Endodermal cell (in vitro differentiated cells): ENCODE results near the gene LAMB4. TPM values are rescaled to one million over a fixed set of nuclear protein-coding genes. Genes with fewer than 3 reads are reported as not detected.

Experiments
- DNase-seq: peaks from one replicate; pipeline ENCODE4 v3.0.0-alpha.2; 2017
- H3K27ac ChIP-seq: 2 replicates; pipeline ENCODE4 v1.5.1; 2013; ENCODE audit warnings: mild to moderate bottlenecking, low read depth, low read length, moderate library complexity
- H3K27me3 ChIP-seq: 2 replicates; pipeline ENCODE4 v1.6.1; 2013; ENCODE audit warnings: mild to moderate bottlenecking, low read length, moderate library complexity; ENCODE audit not compliant: insufficient read depth, control insufficient read depth, poor library complexity, severe bottlenecking
- H3K36me3 ChIP-seq: 2 replicates; pipeline ENCODE4 v1.7.0; 2013; ENCODE audit warnings: mild to moderate bottlenecking, low read length, moderate library complexity; ENCODE audit not compliant: control insufficient read depth, insufficient read depth
- H3K4me1 ChIP-seq: one replicate; pipeline ENCODE4 v1.7.0; 2013; ENCODE audit warnings: low read length; ENCODE audit not compliant: control insufficient read depth, insufficient read depth
- H3K4me3 ChIP-seq: 2 replicates; pipeline ENCODE4 v1.5.1; 2013; ENCODE audit warnings: mild to moderate bottlenecking, low read length, moderate library complexity
- H3K9ac ChIP-seq: 2 replicates; pipeline ENCODE4 v1.6.1; 2013; ENCODE audit warnings: mild to moderate bottlenecking, low read length, moderate library complexity; ENCODE audit not compliant: poor library complexity, severe bottlenecking; ENCODE audit errors: extremely low read depth
- H3K9me3 ChIP-seq: 2 replicates; pipeline ENCODE4 v1.6.1; 2013; ENCODE audit warnings: mild to moderate bottlenecking, low read length, moderate library complexity; ENCODE audit not compliant: control insufficient read depth
- H3K27ac Mint-ChIP-seq: 2 replicates; pipeline ENCODE4 v1.8.0; 2020; ENCODE audit warnings: mixed read lengths
- H3K27me3 Mint-ChIP-seq: 2 replicates; pipeline ENCODE4 v1.8.0; 2021; ENCODE audit warnings: mild to moderate bottlenecking, mixed read lengths; ENCODE audit not compliant: insufficient read depth
- H3K36me3 Mint-ChIP-seq: 2 replicates; pipeline ENCODE4 v1.8.0; 2020; ENCODE audit warnings: low read depth, mixed read lengths
- H3K4me1 Mint-ChIP-seq: 2 replicates; pipeline ENCODE4 v1.8.0; 2020; ENCODE audit warnings: mixed read lengths
- H3K4me3 Mint-ChIP-seq: 2 replicates; pipeline ENCODE4 v1.8.0; 2020; ENCODE audit warnings: mild to moderate bottlenecking, moderate library complexity, mixed read lengths
- H3K9me3 Mint-ChIP-seq: 2 replicates; pipeline ENCODE4 v1.8.0; 2020; ENCODE audit warnings: mild to moderate bottlenecking, mixed read lengths
- CTCF ChIP-seq: fragments of 200-600 bp; sonication (generic); conservative IDR thresholded peaks from 2 replicates; pipeline ENCODE4 v1.5.0; 2021; ENCODE audit warnings: antibody characterized with exemption, mild to moderate bottlenecking
- WGBS, 2 experiments: methylation state at CpG; one replicate each; pipeline versions ENCODE4 v1.1.5 to v1.1.7; 2013; ENCODE audit warnings: missing lambda C conversion rate in 2 of 2, mixed read lengths in 1 of 2; ENCODE audit not compliant: insufficient coverage in 1 of 2, insufficient read length in 1 of 2; 5-methylcytosine and 5-hydroxymethylcytosine counted together
- total RNA-seq, 2 donors: library from RNA; stranded (reverse); fragmentation: NEBNext Ultra II Directional in 1 of 2; extraction: Animal tissue kit (Norgen Biotek cat#: 25700) in 1 of 2; gene quantifications; 2 replicates in 1 of 2; 3 replicates in 1 of 2; pipeline ENCODE4 v1.2.1, GENCODE V29; 2021

The LAMB4 gene
- total RNA-seq, 2 donors from 2014 or later: not detected

- no peak overlapping the region for H3K27ac Mint-ChIP-seq
- H3K9ac ChIP-seq: no peak overlapping the region
- no peak for DNase-seq
- no peaks in the 10 kb centered on the region for H3K27me3 ChIP-seq
- no peaks in the 10 kb centered on the region for H3K9me3 ChIP-seq
- H3K4me3 Mint-ChIP-seq: no peak overlapping the region
- H3K36me3 Mint-ChIP-seq: no peaks in the 10 kb centered on the region
- 92 to 100% methylated on average over 3 to 4 of the region's 4 CpGs for WGBS, 2 experiments
- H3K36me3 ChIP-seq: no peaks in the 10 kb centered on the region
- H3K27me3 Mint-ChIP-seq: no peaks in the 10 kb centered on the region
- TF ChIP-seq CTCF: no peak
- H3K4me1 Mint-ChIP-seq: peaks cover 23% of the 10 kb centered on the region
- H3K9me3 Mint-ChIP-seq: no peaks in the 10 kb centered on the region
- H3K4me3 ChIP-seq: no peak overlapping the region
- H3K4me1 ChIP-seq: peaks cover 15% of the 10 kb centered on the region
- H3K27ac ChIP-seq: no peak overlapping the region
Observed at GRCh38 chr7:108096996-108097395, 33.2 kb downstream of the LAMB4 start.

- no peaks in the 10 kb centered on the region for H3K9me3 ChIP-seq
- Mint-ChIP-seq H3K27me3 (no peaks in the 10 kb centered on the region), H3K9me3 (no peaks in the 10 kb centered on the region), H3K36me3 (no peaks in the 10 kb centered on the region), H3K27ac (peak overlapping the region; percentile 45), H3K4me3 (no peak overlapping the region), H3K4me1 (peaks cover 28% of the 10 kb centered on the region)
- TF ChIP-seq CTCF: no peak
- peaks cover 15% of the 10 kb centered on the region for H3K4me1 ChIP-seq
- H3K9ac ChIP-seq: no peak overlapping the region
- DNase-seq: no peak
- 75 to 86% methylated on average over 7 of the region's 7 CpGs for WGBS, 2 experiments
- no peaks in the 10 kb centered on the region for H3K36me3 ChIP-seq
- peak overlapping the region; percentile 46 for H3K27ac ChIP-seq
- H3K4me3 ChIP-seq: no peak overlapping the region
- no peaks in the 10 kb centered on the region for H3K27me3 ChIP-seq
Observed at GRCh38 chr7:108094933-108095710, 35.0 kb downstream of the LAMB4 start.

- Mint-ChIP-seq H3K27ac (no peak overlapping the region), H3K36me3 (no peaks in the 10 kb centered on the region), H3K4me1 (peaks cover 30% of the 10 kb centered on the region), H3K4me3 (no peak overlapping the region), H3K27me3 (no peaks in the 10 kb centered on the region), H3K9me3 (no peaks in the 10 kb centered on the region)
- Histone ChIP-seq H3K4me3 (no peak overlapping the region), H3K27ac (no peak overlapping the region), H3K9ac (no peak overlapping the region), H3K36me3 (no peaks in the 10 kb centered on the region), H3K27me3 (no peaks in the 10 kb centered on the region), H3K4me1 (peaks cover 15% of the 10 kb centered on the region), H3K9me3 (no peaks in the 10 kb centered on the region)
- 67 to 100% methylated on average over 1 of the region's 1 CpG for WGBS, 2 experiments
- TF ChIP-seq CTCF: no peak
- DNase-seq: no peak
Observed at GRCh38 chr7:108094346-108094745, 35.8 kb downstream of the LAMB4 start.
